HFFc6 (cell line): Measurements from ENCODE around the gene ASMT. TPM values are rescaled to one million over a fixed set of nuclear protein-coding genes. Genes with fewer than 3 reads are reported as not detected.
"Not testable (repeated sequence)": the region's sequence is repeated elsewhere in the genome, so short reads cannot be mapped to it uniquely, and the experiment has no call there.

Experiments
- DNase-seq: peaks from one replicate; pipeline ENCODE4 v3.0.0-alpha.2; 2018
- H3K27ac Mint-ChIP-seq: 2 replicates; pipeline ENCODE4 v1.8.0; 2020; ENCODE audit warnings: mild to moderate bottlenecking, mixed read lengths
- H3K27me3 Mint-ChIP-seq: 2 replicates; pipeline ENCODE4 v1.8.0; 2021; ENCODE audit warnings: mild to moderate bottlenecking, moderate library complexity, mixed read lengths; ENCODE audit not compliant: insufficient read depth
- H3K36me3 Mint-ChIP-seq: 2 replicates; pipeline ENCODE4 v1.8.0; 2021; ENCODE audit warnings: low read depth, mixed read lengths
- H3K4me1 Mint-ChIP-seq: 2 replicates; pipeline ENCODE4 v1.8.0; 2020; ENCODE audit warnings: low read depth, mixed read lengths
- H3K4me3 Mint-ChIP-seq: 2 replicates; pipeline ENCODE4 v1.8.0; 2020; ENCODE audit warnings: mild to moderate bottlenecking, moderate library complexity, mixed read lengths
- H3K9me3 Mint-ChIP-seq: 2 replicates; pipeline ENCODE4 v1.8.0; 2020; ENCODE audit warnings: mild to moderate bottlenecking, mixed read lengths
- CTCF ChIP-seq: fragments of 200-600 bp; sonication (generic); IDR thresholded peaks from 2 replicates; pipeline ENCODE4 v1.5.0; 2021; ENCODE audit warnings: antibody characterized with exemption, mild to moderate bottlenecking
- long read RNA-seq: library from polyadenylated mRNA; unstranded; transcript quantifications from one replicate; pipeline ENCODE4 v2.0.0, GENCODE V29; 2019
- total RNA-seq, 6 experiments: library from RNA; stranded (reverse); fragmentation: NEBNext Ultra II Directional; extraction: Animal tissue kit (Norgen Biotek cat#: 25700); gene quantifications; 2 replicates in 1 of 6; 3 replicates in 5 of 6; pipeline ENCODE4 v1.2.3, GENCODE V29; 2021

The ASMT gene
- total RNA-seq: under 1 TPM in 1 of 6 experiments, not detected in 5; 0.38 TPM
- long read RNA-seq: 0 reads

GRCh38 chrX:1614927-1615326, at the start of gene ASMT:
TSS of gene ASMT (plus strand) at chrX:1615059. CDS start at chrX:1615200, 141 bp downstream.
- no peak for DNase-seq
- no peak within 1 kb of the TSS for H3K4me3 Mint-ChIP-seq
- no peaks in the 10 kb centered on the region for H3K4me1 Mint-ChIP-seq
- TF ChIP-seq CTCF: no peak
- H3K27ac Mint-ChIP-seq: no peak within 1 kb of the TSS
- H3K9me3 Mint-ChIP-seq: no peaks in the 10 kb centered on the region
- no peaks in the 10 kb centered on the region for H3K36me3 Mint-ChIP-seq
- peaks cover 6% of the 10 kb centered on the region for H3K27me3 Mint-ChIP-seq

- H3K36me3 Mint-ChIP-seq, DNase-seq, H3K4me1 Mint-ChIP-seq, H3K9me3 Mint-ChIP-seq, H3K27me3 Mint-ChIP-seq, H3K27ac Mint-ChIP-seq, H3K4me3 Mint-ChIP-seq: not testable (repeated sequence)
These were observed 40.7 kb upstream of the ASMT start for GRCh38 chrX:1574181-1574580.

- no peaks in the 10 kb centered on the region for H3K36me3 Mint-ChIP-seq
- no peak overlapping the region for H3K4me3 Mint-ChIP-seq
- H3K27me3 Mint-ChIP-seq: peaks cover 2% of the 10 kb centered on the region; the same call in 1 of the 2 replicates
- no peak for DNase-seq
- no peak for TF ChIP-seq CTCF
- no peaks in the 10 kb centered on the region for H3K4me1 Mint-ChIP-seq
- no peaks in the 10 kb centered on the region for H3K9me3 Mint-ChIP-seq
- no peak overlapping the region for H3K27ac Mint-ChIP-seq
These were observed 38.5 kb upstream of the ASMT start for GRCh38 chrX:1576201-1576992.

- no peak for TF ChIP-seq CTCF
- H3K4me1 Mint-ChIP-seq: peaks cover 3% of the 10 kb centered on the region
- H3K4me3 Mint-ChIP-seq: no peak overlapping the region
- H3K27ac Mint-ChIP-seq: no peak overlapping the region
- H3K27me3 Mint-ChIP-seq: peaks cover 2% of the 10 kb centered on the region; the same call in 1 of the 2 replicates
- no peak for DNase-seq
- no peaks in the 10 kb centered on the region for H3K9me3 Mint-ChIP-seq
- H3K36me3 Mint-ChIP-seq: no peaks in the 10 kb centered on the region
These were observed 37.0 kb upstream of the ASMT start for GRCh38 chrX:1577845-1578244.

GRCh38 chrX:1578511-1579173, 36.2 kb upstream of the ASMT start:
- Mint-ChIP-seq H3K27ac (no peak overlapping the region), H3K36me3 (no peaks in the 10 kb centered on the region), H3K4me1 (peaks cover 11% of the 10 kb centered on the region), H3K27me3 (peaks cover 2% of the 10 kb centered on the region; the same call in 1 of the 2 replicates), H3K9me3 (no peaks in the 10 kb centered on the region), H3K4me3 (no peak overlapping the region)
- TF ChIP-seq CTCF: no peak
- no peak for DNase-seq

GRCh38 chrX:1581132-1581531, 33.7 kb upstream of the ASMT start:
- Mint-ChIP-seq H3K27me3 (peaks cover 2% of the 10 kb centered on the region; the same call in 1 of the 2 replicates), H3K4me1 (peaks cover 12% of the 10 kb centered on the region), H3K36me3 (no peaks in the 10 kb centered on the region), H3K9me3 (no peaks in the 10 kb centered on the region), H3K27ac (no peak overlapping the region), H3K4me3 (no peak overlapping the region)
- peak; percentile 16 for DNase-seq
- peak; percentile 89 for TF ChIP-seq CTCF
